H1 (cell line): Measurements from ENCODE around the gene PRPF4. TPM values are rescaled to one million over a fixed set of nuclear protein-coding genes. Genes with fewer than 3 reads are reported as not detected.

ENCODE experiments used
- CTCF ChIA-PET: fragments of 300-600 bp; sonication (Branson Sonifier 250); formaldehyde crosslinking; loops from one replicate; lab custom pipeline; 2021; ENCODE audit not compliant: partially characterized antibody; lab: Charles Lee
- POLR2A ChIA-PET: fragments of 300-600 bp; sonication (Branson Sonifier 250); formaldehyde crosslinking; loops from one replicate; lab custom pipeline; 2021; ENCODE audit warnings: inconsistent platforms; ENCODE audit not compliant: partially characterized antibody; lab: Charles Lee
- DNase-seq, 2 experiments: peaks; one replicate each; pipeline versions ENCODE4 v3.0.0 to v3.0.0-alpha.2; 2010 to 2022; ENCODE audit warnings: low spot score in 2 of 2, low read depth in 1 of 2, mixed read lengths in 1 of 2
- FAIRE-seq: peaks from 2 replicates; lab custom pipeline; 2011; peaks lifted over from hg19 to GRCh38; lab: Jason Lieb, UNC
- H2AFZ ChIP-seq: 2 replicates; pipeline ENCODE4 v1.8.1; 2012; ENCODE audit warnings: low read length, inconsistent platforms
- H2AK5ac ChIP-seq: 2 replicates; pipeline ENCODE4 v1.6.1; 2013; ENCODE audit warnings: low read depth, low read length
- H2BK120ac ChIP-seq: replicated peaks from 2 replicates; pipeline ENCODE3; 2013; ENCODE audit warnings: low read depth, low read length, inconsistent platforms
- H2BK12ac ChIP-seq: 2 replicates; pipeline ENCODE4 v1.6.1; 2013; ENCODE audit warnings: low read depth, low read length
- H2BK15ac ChIP-seq: 2 replicates; pipeline ENCODE4 v1.6.1; 2013; ENCODE audit warnings: low read length
- H2BK20ac ChIP-seq: 2 replicates; pipeline ENCODE4 v1.6.1; 2013; ENCODE audit warnings: low read length
- H2BK5ac ChIP-seq: 2 replicates; pipeline ENCODE4 v1.6.1; 2013; ENCODE audit warnings: low read depth, low read length
- H3K14ac ChIP-seq: 2 replicates; pipeline ENCODE4 v1.6.1; 2013; ENCODE audit warnings: inconsistent platforms; ENCODE audit not compliant: insufficient read length
- H3K18ac ChIP-seq: 2 replicates; pipeline ENCODE4 v1.6.1; 2013; ENCODE audit warnings: low read length; ENCODE audit errors: extremely low read depth
- H3K23ac ChIP-seq: 2 replicates; pipeline ENCODE4 v1.6.1; 2013; ENCODE audit warnings: inconsistent platforms; ENCODE audit not compliant: insufficient read length
- H3K23me2 ChIP-seq: 2 replicates; pipeline ENCODE4 v1.6.1; 2013; ENCODE audit warnings: low read depth, low read length
- H3K27ac ChIP-seq: 2 replicates; pipeline ENCODE4 v1.6.1; 2011; ENCODE audit warnings: low read depth, low read length, inconsistent platforms
- H3K27me3 ChIP-seq, 4 experiments: replicated peaks in 1 of 4; 1 replicate in 1 of 4; 2 replicates in 3 of 4; pipeline versions ENCODE4 v1.6.1 to v1.8.1; 2011 to 2013; ENCODE audit warnings: low read length in 3 of 4, mild to moderate bottlenecking in 3 of 4, inconsistent platforms in 2 of 4, mixed read lengths in 2 of 4, moderate library complexity in 1 of 4; ENCODE audit not compliant: control insufficient read depth in 3 of 4, insufficient read depth in 3 of 4; ENCODE audit errors: extremely low read depth in 1 of 4
- H3K36me3 ChIP-seq, 4 experiments: 2 replicates each; pipeline versions ENCODE4 v1.6.1 to v1.8.1; 2011 to 2013; ENCODE audit warnings: mild to moderate bottlenecking in 4 of 4, low read length in 3 of 4, moderate library complexity in 2 of 4, control low read depth in 1 of 4, inconsistent platforms in 1 of 4; ENCODE audit not compliant: insufficient read depth in 4 of 4, control insufficient read depth in 2 of 4
- H3K4ac ChIP-seq: replicated peaks from 2 replicates; pipeline ENCODE3; 2013; ENCODE audit warnings: low read length, low read depth, mixed read lengths, inconsistent platforms; ENCODE audit not compliant: insufficient read length
- H3K4me1 ChIP-seq, 4 experiments: replicated peaks in 1 of 4; 1 replicate in 1 of 4; 2 replicates in 3 of 4; pipeline versions ENCODE4 v1.6.1 to v1.8.1; 2011 to 2013; ENCODE audit warnings: low read length in 3 of 4, inconsistent platforms in 2 of 4, mixed read lengths in 1 of 4; ENCODE audit not compliant: insufficient read depth in 4 of 4, control insufficient read depth in 3 of 4
- H3K4me2 ChIP-seq, 2 experiments: 2 replicates each; pipeline versions ENCODE4 v1.6.1 to v1.8.1; 2011 to 2013; ENCODE audit warnings: low read depth in 2 of 2, low read length in 2 of 2, control low read depth in 1 of 2, inconsistent platforms in 1 of 2, mild to moderate bottlenecking in 1 of 2; ENCODE audit not compliant: insufficient read depth in 1 of 2
- H3K4me3 ChIP-seq, 4 experiments: fragments of 200-600, 300-600 bp in 1 of 4; sonication (generic), shearing (Covaris generic), sonication (Bioruptor Twin) in 1 of 4; 2 replicates each; pipeline versions ENCODE4 v1.5.1 to v1.8.1; 2011 to 2016; ENCODE audit warnings: low read length in 4 of 4, low read depth in 3 of 4, control low read depth in 2 of 4, inconsistent platforms in 2 of 4, mild to moderate bottlenecking in 2 of 4, mixed read lengths in 1 of 4, moderate library complexity in 1 of 4; ENCODE audit not compliant: insufficient read depth in 2 of 4; ENCODE audit errors: extremely low read depth in 1 of 4
- H3K56ac ChIP-seq: replicated peaks from 2 replicates; pipeline ENCODE3; 2013; ENCODE audit warnings: low read depth, mild to moderate bottlenecking, mixed read lengths, low read length, inconsistent platforms; ENCODE audit not compliant: insufficient read length
- H3K79me1 ChIP-seq: 2 replicates; pipeline ENCODE4 v1.6.1; 2013; ENCODE audit warnings: low read depth, low read length, control low read depth
- H3K79me2 ChIP-seq, 2 experiments: 2 replicates each; pipeline versions ENCODE4 v1.6.1 to v1.8.1; 2012 to 2013; ENCODE audit warnings: low read length in 2 of 2, mild to moderate bottlenecking in 2 of 2, inconsistent platforms in 1 of 2; ENCODE audit not compliant: insufficient read depth in 2 of 2, control insufficient read depth in 1 of 2
- H3K9ac ChIP-seq, 4 experiments: replicated peaks in 1 of 4; 1 replicate in 1 of 4; 2 replicates in 3 of 4; pipeline versions ENCODE4 v1.6.1 to v1.8.1; 2011 to 2013; ENCODE audit warnings: low read depth in 3 of 4, low read length in 3 of 4, control low read depth in 2 of 4, mild to moderate bottlenecking in 2 of 4, moderate library complexity in 2 of 4, inconsistent platforms in 1 of 4; ENCODE audit errors: extremely low read depth in 1 of 4
- H3K9me3 ChIP-seq, 2 experiments: 2 replicates each; pipeline versions ENCODE4 v1.6.1 to v1.8.1; 2012 to 2013; ENCODE audit warnings: mild to moderate bottlenecking in 2 of 2, moderate library complexity in 2 of 2, control low read depth in 1 of 2, inconsistent platforms in 1 of 2, low read depth in 1 of 2, low read length in 1 of 2, mixed read lengths in 1 of 2; ENCODE audit not compliant: insufficient read depth in 2 of 2
- H4K20me1 ChIP-seq, 2 experiments: replicated peaks in 1 of 2; 2 replicates each; pipeline versions ENCODE3 to v1.8.1; 2011 to 2013; ENCODE audit warnings: inconsistent platforms in 2 of 2, low read length in 2 of 2, mild to moderate bottlenecking in 1 of 2; ENCODE audit not compliant: insufficient read depth in 2 of 2, control insufficient read depth in 1 of 2
- H4K5ac ChIP-seq: 2 replicates; pipeline ENCODE4 v1.6.1; 2013; ENCODE audit warnings: low read length, low read depth, mixed read lengths, inconsistent platforms; ENCODE audit not compliant: insufficient read length
- H4K8ac ChIP-seq: 2 replicates; pipeline ENCODE4 v1.8.0; 2013; ENCODE audit warnings: mild to moderate bottlenecking, moderate library complexity, low read length, inconsistent platforms; ENCODE audit not compliant: insufficient read depth; ENCODE audit errors: extremely low read depth
- H4K91ac ChIP-seq: replicated peaks from 2 replicates; pipeline ENCODE3; 2013; ENCODE audit warnings: low read length, mixed read lengths, inconsistent platforms; ENCODE audit not compliant: insufficient read length
- ATF2 ChIP-seq: IDR thresholded peaks from 2 replicates; pipeline ENCODE4 v1.6.1; 2012; ENCODE audit warnings: low read length, inconsistent platforms
- ATF3 ChIP-seq: IDR thresholded peaks from 2 replicates; pipeline ENCODE4 v1.6.1; 2011; ENCODE audit warnings: low read depth, mild to moderate bottlenecking, low read length; ENCODE audit not compliant: insufficient read depth
- CREB1 ChIP-seq: IDR thresholded peaks from 2 replicates; pipeline ENCODE4 v1.6.1; 2012; ENCODE audit warnings: inconsistent platforms
- GABPA ChIP-seq: IDR thresholded peaks from 2 replicates; pipeline ENCODE4 v1.6.1; 2011; ENCODE audit warnings: mild to moderate bottlenecking, low read length, moderate library complexity, borderline replicate concordance; ENCODE audit not compliant: insufficient read depth
- JUN ChIP-seq: IDR thresholded peaks from 2 replicates; pipeline ENCODE4 v1.6.1; 2011; ENCODE audit warnings: low read depth, mild to moderate bottlenecking, improper control_type of control experiment, low read length
- KDM5A ChIP-seq: fragments of 200-600 bp; IDR thresholded peaks from 2 replicates; pipeline ENCODE4 v1.7.1; 2012; ENCODE audit warnings: mild to moderate bottlenecking, low read length, inconsistent platforms, mixed read lengths
- NRF1 ChIP-seq: IDR thresholded peaks from 2 replicates; pipeline ENCODE4 v1.6.1; 2011; ENCODE audit warnings: mild to moderate bottlenecking, low read depth, low read length, improper control_type of control experiment
- POLR2A ChIP-seq, 2 experiments: IDR thresholded peaks; 1 replicate in 1 of 2; 2 replicates in 1 of 2; pipeline ENCODE4 v1.6.1; 2011; ENCODE audit warnings: low read depth in 2 of 2, low read length in 2 of 2, mild to moderate bottlenecking in 2 of 2; ENCODE audit errors: control extremely low read depth in 1 of 2
- RBBP5 ChIP-seq: IDR thresholded peaks from 2 replicates; pipeline ENCODE4 v1.7.1; 2012; ENCODE audit warnings: low read depth, mild to moderate bottlenecking, inconsistent platforms, low read length, moderate library complexity, borderline replicate concordance
- RNF2 ChIP-seq: fragments of 200-900, 300-1000 bp; sonication (generic); IDR thresholded peaks from 2 replicates; pipeline ENCODE4 v1.7.1; 2016; ENCODE audit warnings: borderline replicate concordance, low read depth, mild to moderate bottlenecking, antibody characterized with exemption, low read length; ENCODE audit not compliant: poor library complexity, severe bottlenecking; ENCODE audit errors: missing control alignments
- SIRT6 ChIP-seq: IDR thresholded peaks from one replicate; pipeline ENCODE4 v1.7.1; 2012; ENCODE audit warnings: low read length, inconsistent platforms
- TEAD4 ChIP-seq: IDR thresholded peaks from 2 replicates; pipeline ENCODE4 v1.6.1; 2012; ENCODE audit warnings: low read depth, low read length, inconsistent platforms, mixed read lengths
- ZNF274 ChIP-seq: IDR thresholded peaks from 2 replicates; pipeline ENCODE4 v1.7.0; 2012; ENCODE audit warnings: low read length, borderline replicate concordance; ENCODE audit errors: extremely low read depth
- WGBS, 2 experiments: shearing (Covaris generic) in 1 of 2; methylation state at CpG; one replicate each; pipeline versions ENCODE4 v1.1.6 to v1.1.7; 2013 to 2015; ENCODE audit warnings: low lambda C conversion rate in 2 of 2, mixed read lengths in 2 of 2, inconsistent platforms in 1 of 2, low coverage in 1 of 2, missing lambda C conversion rate in 1 of 2; ENCODE audit not compliant: insufficient replicate concordance in 2 of 2, insufficient coverage in 1 of 2, insufficient read length in 1 of 2; ENCODE audit errors: extremely low coverage in 1 of 2, missing lambda C conversion rate in 1 of 2; 5-methylcytosine and 5-hydroxymethylcytosine counted together
- polyA plus RNA-seq, 7 experiments: library from polyadenylated mRNA; depleted of rRNA in 3 of 7; stranded (reverse) in 5 of 7; unstranded in 2 of 7; fragments of >200 nt in 5 of 7; fragments of 200-250 nt in 2 of 7; gene quantifications; 1 replicate in 5 of 7; 2 replicates in 1 of 7; 4 replicates in 1 of 7; pipeline versions ENCODE4 v1.2.1 to v1.2.3, GENCODE V29; 2011 to 2013; ENCODE audit warnings: missing spikeins in 2 of 7, mixed read lengths in 2 of 7
- total RNA-seq: library from RNA; stranded (reverse); fragmentation: NEBNext Ultra II Directional; extraction: Animal tissue kit (Norgen Biotek cat#: 25700); gene quantifications from 2 replicates; pipeline ENCODE4 v1.2.1, GENCODE V29; 2021

PRPF4 gene
- total and polyA plus RNA-seq, 2 of the 8 experiments (the other 6 are each of a cell fraction or from before 2014, with no cell fraction given), result 15.2 to 33.4 TPM

- Histone ChIP-seq H3K79me1 (no peaks in the 10 kb centered on the region; the same call in 1 of the 2 replicates), H3K9me3 (no peaks in the 10 kb centered on the region), H4K20me1 (no peaks in the 10 kb centered on the region), H3K23ac (no peak overlapping the region), H3K4me1 (no peaks in the 10 kb centered on the region), H3K9ac (no peak overlapping the region), H3K27ac (no peak overlapping the region), H2BK120ac (no peak overlapping the region), H3K79me2 (no peaks in the 10 kb centered on the region), H2AFZ (no peak overlapping the region), H3K56ac (no peak overlapping the region), H2BK12ac (no peak overlapping the region), H3K36me3 (peaks cover 3 to 12% (median 11%) of the 10 kb centered on the region in 4 experiments; a peak in 6 of 8 replicates), H4K91ac (no peak overlapping the region), H3K14ac (no peak overlapping the region), H3K27me3 (no peaks in the 10 kb centered on the region), H2BK20ac (no peak overlapping the region), H4K8ac (no peak overlapping the region), H3K4ac (no peak overlapping the region), H3K4me2 (no peak overlapping the region), H2BK15ac (no peak overlapping the region), H3K4me3 (no peak overlapping the region), H2AK5ac (no peak overlapping the region), H3K23me2 (no peaks in the 10 kb centered on the region), H4K5ac (no peak overlapping the region), H2BK5ac (no peak overlapping the region), H3K18ac (no peak overlapping the region)
- CTCF ChIA-PET, result interaction anchor here (0.8 kb wide), 1 partner anchor 19 kb away, joined by 4 read pairs; no protein-coding TSS in a partner anchor
- DNase-seq (no peak), FAIRE-seq (no peak)
- 96% methylated on average over 1 of the region's 1 CpG; no CpG with 5 or more reads in 1 of the 2 experiments for WGBS, 2 experiments
- POLR2A ChIA-PET, result no interaction called here
- TF ChIP-seq SIRT6 (no peak), CREB1 (no peak), ATF2 (no peak), KDM5A (no peak), GABPA (no peak), ZNF274 (no peak), TEAD4 (no peak), POLR2A (IDR thresholded peaks at IDR 0.05; ENCODE audit: control extremely low read depth in 1 of 2, low read depth in 2 of 2, low read length in 2 of 2) (no peak), RNF2 (no peak), RBBP5 (no peak), JUN (no peak), NRF1 (no peak), ATF3 (no peak)
Observed at GRCh38 chr9:113254991-113255390, 20.5 kb upstream of the PRPF4 start.
